A673 (cell line): Measurements from ENCODE around the gene OR10G3. TPM values are rescaled to one million over a fixed set of nuclear protein-coding genes. Genes with fewer than 3 reads are reported as not detected.
"Not testable (repeated sequence)": the region's sequence is repeated elsewhere in the genome, so short reads cannot be mapped to it uniquely, and the experiment has no call there.

Experiments
- BruUV-seq: library from RNA; stranded (reverse); fragments of 400-500 nt; replicated peaks from 2 replicates; lab custom pipeline; 2021; lab: Mats Ljungman, UMichigan
- CTCF ChIA-PET: fragments of 300-600 bp; sonication (Branson Sonifier 250); formaldehyde crosslinking; loops from one replicate; lab custom pipeline; 2022; ENCODE audit warnings: antibody characterized with exemption; lab: Charles Lee
- POLR2A ChIA-PET: fragments of 300-600 bp; sonication (Branson Sonifier 250); formaldehyde crosslinking; loops from one replicate; lab custom pipeline; 2022; ENCODE audit warnings: antibody characterized with exemption; ENCODE audit not compliant: low non-redundant PET; lab: Charles Lee
- DNase-seq: peaks from one replicate; pipeline ENCODE4 v3.0.0-alpha.2; 2015; ENCODE audit warnings: low spot score
- H3K27ac ChIP-seq: fragments of 200-600 bp; sonication (generic); 2 replicates; pipeline ENCODE4 v1.5.1; 2016; ENCODE audit warnings: mixed run types, low read depth, mild to moderate bottlenecking, mixed read lengths, antibody characterized with exemption, low read length; ENCODE audit not compliant: poor library complexity, severe bottlenecking
- H3K27me3 ChIP-seq: fragments of 200-600 bp; sonication (generic); replicated peaks from 2 replicates; pipeline ENCODE4 v1.6.1; 2017; ENCODE audit warnings: mixed run types, low read depth, mild to moderate bottlenecking, mixed read lengths, antibody characterized with exemption, low read length; ENCODE audit not compliant: insufficient read depth, poor library complexity
- H3K36me3 ChIP-seq: fragments of 200-600 bp; sonication (generic); 2 replicates; pipeline ENCODE4 v1.6.1; 2016; ENCODE audit warnings: mixed run types, mild to moderate bottlenecking, mixed read lengths, antibody characterized with exemption, low read length; ENCODE audit not compliant: insufficient read depth, poor library complexity, severe bottlenecking
- H3K4me1 ChIP-seq: fragments of 200-600 bp; sonication (generic); 2 replicates; pipeline ENCODE4 v1.6.1; 2017; ENCODE audit warnings: mixed run types, mild to moderate bottlenecking, mixed read lengths, antibody characterized with exemption, low read length; ENCODE audit not compliant: insufficient read depth, poor library complexity, severe bottlenecking
- H3K4me3 ChIP-seq: fragments of 200-600 bp; sonication (generic); 2 replicates; pipeline ENCODE4 v1.5.1; 2016; ENCODE audit warnings: low read depth, mixed run types, mild to moderate bottlenecking, mixed read lengths, low read length; ENCODE audit not compliant: poor library complexity, severe bottlenecking
- H3K9me3 ChIP-seq: fragments of 200-600 bp; sonication (generic); 2 replicates; pipeline ENCODE4 v1.6.1; 2016; ENCODE audit warnings: mixed run types, low read depth, mild to moderate bottlenecking, mixed read lengths, antibody characterized with exemption, low read length; ENCODE audit not compliant: poor library complexity, severe bottlenecking
- EZH2 ChIP-seq: fragments of 200-600 bp; sonication (generic); IDR thresholded peaks from 2 replicates; pipeline ENCODE4 v1.6.1; 2017; ENCODE audit warnings: borderline replicate concordance, low read depth, mild to moderate bottlenecking, mixed read lengths, antibody characterized with exemption, low read length; ENCODE audit not compliant: poor library complexity, severe bottlenecking
- intact Hi-C: fragments of 100-400 bp; cut with micrococcal nuclease; formaldehyde crosslinking; loops from one replicate; pipeline ENCODE4 v1.10.0; 2022; ENCODE audit not compliant: unreplicated experiment
- total RNA-seq: library from RNA; stranded (reverse); gene quantifications from 2 replicates; pipeline ENCODE4 v1.2.3, GENCODE V29; 2021
- TF ChIP-seq, protein P1 (sequence below): fragments of 300-800, 200-600 bp; sonication (generic); conservative IDR thresholded peaks from 2 replicates; pipeline ENCODE4 v1.5.1; 2017; ENCODE audit warnings: low read depth, mild to moderate bottlenecking, antibody characterized with exemption, low read length, moderate library complexity, mixed read lengths

Gene OR10G3
- total RNA-seq, 1 experiment from 2014 or later = not detected

DNA sequence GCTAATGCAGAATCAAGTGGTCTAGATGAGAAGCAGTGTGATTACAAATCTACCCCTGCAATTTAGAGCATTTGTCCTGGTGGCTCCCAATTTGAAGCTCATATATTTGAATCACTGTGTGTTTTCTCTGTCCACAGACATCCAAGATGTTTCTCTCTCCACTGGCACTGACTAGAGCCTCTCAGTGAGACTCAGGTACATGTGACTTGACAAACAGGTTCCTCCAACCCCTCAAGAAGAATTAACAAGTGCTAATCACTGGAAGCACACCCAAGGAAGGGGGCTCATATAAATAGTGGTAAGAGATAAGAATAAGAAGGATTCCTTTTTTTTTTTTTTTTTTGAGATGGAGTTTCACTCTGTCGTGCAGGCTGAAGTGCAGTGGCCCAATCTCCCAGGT lies 34.4 kb upstream of the OR10G3 start:
- intact Hi-C loops = no loop called here
- no TSS peak for BruUV-seq
- Histone ChIP-seq H3K36me3 (no peaks in the 10 kb centered on the region), H3K27ac (no peak overlapping the region), H3K27me3 (no peaks in the 10 kb centered on the region), H3K4me3 (no peak overlapping the region), H3K4me1 (no peaks in the 10 kb centered on the region), H3K9me3 (no peaks in the 10 kb centered on the region)
- ChIA-PET POLR2A (no interaction called here), CTCF (no interaction called here)
- no peak for TF ChIP-seq EZH2
- TF ChIP-seq, protein P1, sequence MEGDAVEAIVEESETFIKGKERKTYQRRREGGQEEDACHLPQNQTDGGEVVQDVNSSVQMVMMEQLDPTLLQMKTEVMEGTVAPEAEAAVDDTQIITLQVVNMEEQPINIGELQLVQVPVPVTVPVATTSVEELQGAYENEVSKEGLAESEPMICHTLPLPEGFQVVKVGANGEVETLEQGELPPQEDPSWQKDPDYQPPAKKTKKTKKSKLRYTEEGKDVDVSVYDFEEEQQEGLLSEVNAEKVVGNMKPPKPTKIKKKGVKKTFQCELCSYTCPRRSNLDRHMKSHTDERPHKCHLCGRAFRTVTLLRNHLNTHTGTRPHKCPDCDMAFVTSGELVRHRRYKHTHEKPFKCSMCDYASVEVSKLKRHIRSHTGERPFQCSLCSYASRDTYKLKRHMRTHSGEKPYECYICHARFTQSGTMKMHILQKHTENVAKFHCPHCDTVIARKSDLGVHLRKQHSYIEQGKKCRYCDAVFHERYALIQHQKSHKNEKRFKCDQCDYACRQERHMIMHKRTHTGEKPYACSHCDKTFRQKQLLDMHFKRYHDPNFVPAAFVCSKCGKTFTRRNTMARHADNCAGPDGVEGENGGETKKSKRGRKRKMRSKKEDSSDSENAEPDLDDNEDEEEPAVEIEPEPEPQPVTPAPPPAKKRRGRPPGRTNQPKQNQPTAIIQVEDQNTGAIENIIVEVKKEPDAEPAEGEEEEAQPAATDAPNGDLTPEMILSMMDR = no peak
- DNase-seq = no peak

DNA sequence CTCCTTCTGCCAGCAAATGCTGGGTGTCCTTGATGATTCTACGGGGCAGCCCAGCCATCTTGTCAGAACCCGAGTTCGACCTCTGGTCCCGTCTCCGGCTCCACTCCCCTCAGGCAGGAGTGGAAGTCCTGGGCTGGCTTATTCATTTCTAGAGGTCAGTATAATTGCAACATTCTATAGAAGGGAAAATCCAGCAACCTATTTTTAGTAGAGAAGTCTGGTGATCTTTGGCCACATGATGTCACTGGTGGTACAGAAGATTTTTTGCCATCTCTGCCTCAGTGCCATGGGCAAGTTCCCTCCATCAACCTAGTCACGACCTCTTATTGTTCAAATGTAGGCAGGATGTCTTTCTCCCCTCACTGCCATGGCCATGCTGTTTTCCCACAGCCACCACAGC lies 32.4 kb upstream of the OR10G3 start:
- Histone ChIP-seq H3K4me3 (no peak overlapping the region), H3K4me1 (no peaks in the 10 kb centered on the region), H3K27ac (no peak overlapping the region), H3K27me3 (no peaks in the 10 kb centered on the region), H3K36me3 (no peaks in the 10 kb centered on the region), H3K9me3 (no peaks in the 10 kb centered on the region)
- no TSS peak for BruUV-seq
- DNase-seq = peak; percentile 22
- intact Hi-C loops = no loop called here
- ChIA-PET CTCF (no interaction called here), POLR2A (no interaction called here)
- TF ChIP-seq, protein P1 = no peak
- TF ChIP-seq EZH2 = no peak

DNA sequence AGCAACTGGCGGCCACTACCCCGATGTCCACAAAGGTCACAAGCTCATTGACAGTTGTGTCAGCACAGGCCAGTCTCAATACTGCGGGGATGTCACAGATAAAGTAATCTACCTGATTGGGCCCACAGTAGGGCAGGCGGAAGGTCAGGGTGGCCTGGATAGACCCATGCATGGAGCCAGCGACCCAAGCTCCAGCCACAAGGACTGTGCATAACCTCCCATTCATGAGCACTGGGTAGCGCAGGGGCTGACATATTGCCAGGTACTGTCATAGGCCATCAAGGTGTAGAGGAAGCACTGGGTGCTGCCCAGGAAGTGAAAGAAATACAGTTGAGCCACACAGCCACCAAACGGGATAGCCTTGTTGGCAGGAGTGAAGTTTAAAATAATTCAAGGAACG lies 22.3 kb upstream of the OR10G3 start:
- H3K27me3 ChIP-seq, BruUV-seq, H3K4me1 ChIP-seq, H3K36me3 ChIP-seq, H3K4me3 ChIP-seq, H3K9me3 ChIP-seq, intact Hi-C loops, H3K27ac ChIP-seq, POLR2A ChIA-PET, CTCF ChIA-PET, DNase-seq: not testable (repeated sequence)

DNA sequence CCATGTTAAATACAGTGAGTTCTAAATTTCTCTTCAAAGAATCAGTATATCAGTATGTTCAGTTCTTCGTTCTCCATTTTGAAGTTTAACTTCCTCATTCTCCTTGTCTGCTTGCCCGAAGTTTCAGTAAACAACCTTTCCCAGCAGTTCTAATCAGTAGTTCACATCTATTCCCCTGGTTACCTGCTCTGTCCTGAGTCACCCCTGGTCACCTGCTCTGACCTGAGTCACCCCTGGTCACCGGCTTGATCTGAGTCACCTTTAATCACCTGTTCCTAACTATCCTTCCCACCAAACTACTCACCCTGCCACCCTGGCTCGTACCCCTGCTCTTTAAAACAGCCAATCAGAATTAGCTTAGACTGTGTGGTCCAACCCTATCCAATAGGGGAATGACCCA lies 9.4 kb upstream of the OR10G3 start:
- no peaks in the 10 kb centered on the region for H3K36me3 ChIP-seq
- ChIA-PET CTCF (no interaction called here), POLR2A (no interaction called here)
- intact Hi-C loops = no loop called here
- TF ChIP-seq, protein P1 = no peak
- TF ChIP-seq EZH2 = no peak
- peaks cover 6% of the 10 kb centered on the region for H3K9me3 ChIP-seq
- DNase-seq = no peak
- H3K27ac ChIP-seq = no peak overlapping the region
- no TSS peak for BruUV-seq
- H3K27me3 ChIP-seq = no peaks in the 10 kb centered on the region
- H3K4me1 ChIP-seq = no peaks in the 10 kb centered on the region
- no peak overlapping the region for H3K4me3 ChIP-seq
